Anterior cingulate cortex (tissue), 58 donors: ENCODE measurements around the gene PODXL2.
"Not testable (repeated sequence)": the region's sequence is repeated elsewhere in the genome, so short reads cannot be mapped to it uniquely, and the experiment has no call there.

ENCODE experiments used
- DNase-seq, 58 donors: peaks; one replicate each; lab custom pipeline; 2025; lab: John Stamatoyannopoulos, UW

Gene PODXL2

DNA sequence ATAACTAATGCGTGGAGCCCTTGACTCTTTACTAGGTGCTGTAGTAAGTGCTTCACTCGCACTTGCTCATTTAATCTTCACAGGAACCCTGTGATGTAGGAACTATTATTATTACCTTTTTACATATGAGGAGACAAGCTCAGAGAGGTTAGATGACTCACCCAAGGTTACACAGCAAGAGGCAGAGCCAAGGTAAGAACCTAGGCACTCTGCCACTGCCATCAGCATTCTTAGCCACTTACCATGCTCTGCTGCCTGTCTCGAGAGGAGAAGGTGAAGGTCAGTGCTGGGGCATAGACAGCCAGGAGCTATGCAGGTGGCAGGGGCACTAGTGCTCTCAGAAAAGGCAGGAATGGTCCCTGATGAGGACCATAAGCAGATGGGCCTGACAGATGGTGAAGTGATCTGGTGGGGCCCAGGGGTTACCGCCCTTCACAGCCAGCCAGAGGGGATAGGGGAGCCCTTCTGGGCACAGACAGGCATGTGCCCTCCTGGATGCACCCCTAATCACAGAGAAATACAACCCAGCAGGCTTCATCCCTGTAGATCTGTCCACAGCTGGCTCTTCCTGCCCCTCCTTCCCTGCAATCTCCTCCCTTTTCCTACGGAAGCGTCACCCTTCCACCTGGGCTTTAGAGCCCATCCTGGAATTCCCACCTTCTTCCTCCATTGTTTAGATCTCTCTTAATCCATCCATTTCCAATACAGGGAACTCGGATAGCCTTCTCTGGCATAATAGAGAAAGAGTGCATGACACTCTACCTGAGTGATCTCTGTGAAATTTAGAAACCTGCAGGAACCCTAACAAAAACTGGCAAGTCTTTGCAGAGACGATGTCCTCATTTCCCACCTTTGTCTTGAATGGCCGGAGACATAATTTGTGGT, 70.7 kb downstream of the PODXL2 start:
- no peak for DNase-seq

DNA sequence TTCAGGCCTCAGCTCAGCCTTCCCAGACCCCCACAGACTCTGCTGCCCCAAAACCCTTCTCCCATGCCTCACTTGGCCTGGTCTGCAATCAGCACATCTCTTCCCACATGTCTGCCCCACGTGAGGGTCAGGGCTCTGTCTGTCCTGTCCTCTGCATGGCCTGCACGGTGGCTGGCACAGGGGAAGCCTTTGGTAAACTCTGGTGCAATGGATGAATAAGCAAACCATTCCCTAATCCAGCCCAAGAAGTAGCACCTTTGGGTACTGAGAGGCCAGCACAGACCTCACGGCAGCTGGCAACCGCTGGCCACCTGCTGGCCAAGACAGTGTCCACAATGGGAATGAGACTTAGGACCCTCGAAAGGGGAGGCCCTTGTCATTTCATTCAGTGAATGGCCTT, 71.4 kb downstream of the PODXL2 start:
- DNase-seq = no peak

DNA sequence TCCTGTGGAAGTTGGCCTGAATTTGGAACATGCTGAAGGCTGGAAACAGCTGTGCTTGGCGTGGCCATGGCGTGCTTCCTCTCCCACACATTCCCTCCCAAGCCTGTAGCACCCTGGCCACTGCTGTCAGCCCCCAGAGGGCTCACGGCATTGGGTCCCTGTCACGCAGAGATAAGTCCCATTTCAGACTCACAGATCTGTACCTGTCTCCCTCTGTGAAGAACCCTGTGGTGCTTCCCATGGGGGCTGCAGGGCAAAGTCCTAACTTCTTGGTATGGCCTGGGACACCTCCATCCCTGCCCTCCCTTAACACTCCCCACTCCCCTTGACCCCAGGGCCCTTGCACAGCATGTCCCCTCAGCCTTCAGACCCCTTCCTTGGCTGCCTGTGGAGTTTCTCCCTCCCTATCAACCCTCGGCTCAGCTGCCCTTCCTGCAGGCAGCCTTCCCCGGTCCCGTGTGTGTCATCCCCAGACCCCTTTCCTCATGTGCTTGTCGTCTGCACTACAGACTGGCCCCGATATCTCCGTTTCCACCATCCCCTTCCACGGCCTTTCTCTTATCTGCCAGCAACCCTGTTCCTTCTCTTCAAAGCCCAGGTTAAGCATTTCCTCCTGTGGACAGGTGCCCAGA, 72.4 kb downstream of the PODXL2 start:
- DNase-seq = no peak

DNA sequence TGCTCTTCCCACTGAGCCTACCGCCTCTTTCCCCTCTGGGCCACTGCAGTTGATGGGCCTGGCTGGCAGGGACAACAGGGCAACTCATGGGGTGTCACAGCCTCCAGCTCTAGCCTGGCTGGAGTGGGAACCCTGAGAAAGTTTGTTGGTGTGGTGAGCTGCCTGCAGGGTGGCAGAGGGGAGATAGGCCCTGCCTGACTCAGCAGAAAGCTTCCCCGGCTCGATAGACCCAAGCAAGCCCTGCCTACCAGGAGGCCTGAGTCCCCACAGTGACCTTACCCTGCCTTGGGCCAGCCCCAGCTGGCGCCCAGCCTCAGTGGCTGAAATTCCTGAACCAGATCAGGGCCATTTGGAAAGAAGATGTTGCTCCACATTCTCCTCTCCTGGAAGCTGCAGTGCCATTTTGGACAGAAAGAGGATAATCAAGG, 73.2 kb downstream of the PODXL2 start:
- no peak for DNase-seq

DNA sequence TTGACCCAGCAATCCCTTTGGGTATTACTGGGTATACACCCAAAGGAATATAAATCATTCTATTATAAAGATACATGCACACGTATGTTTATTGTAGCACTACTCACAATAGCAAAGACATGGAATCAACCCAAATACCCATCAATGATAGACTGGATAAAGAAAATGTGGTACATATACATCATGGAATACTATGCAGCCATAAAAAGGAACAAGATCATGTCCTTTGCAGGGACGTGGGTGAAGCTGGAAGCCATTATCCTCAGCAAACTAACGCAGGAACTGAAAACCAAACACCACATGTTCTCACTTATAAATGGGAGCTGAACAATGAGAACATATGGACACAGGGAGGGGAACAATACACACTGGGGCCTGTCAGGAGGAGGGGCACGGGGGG, 75.9 kb downstream of the PODXL2 start:
- DNase-seq = not testable (repeated sequence)

DNA sequence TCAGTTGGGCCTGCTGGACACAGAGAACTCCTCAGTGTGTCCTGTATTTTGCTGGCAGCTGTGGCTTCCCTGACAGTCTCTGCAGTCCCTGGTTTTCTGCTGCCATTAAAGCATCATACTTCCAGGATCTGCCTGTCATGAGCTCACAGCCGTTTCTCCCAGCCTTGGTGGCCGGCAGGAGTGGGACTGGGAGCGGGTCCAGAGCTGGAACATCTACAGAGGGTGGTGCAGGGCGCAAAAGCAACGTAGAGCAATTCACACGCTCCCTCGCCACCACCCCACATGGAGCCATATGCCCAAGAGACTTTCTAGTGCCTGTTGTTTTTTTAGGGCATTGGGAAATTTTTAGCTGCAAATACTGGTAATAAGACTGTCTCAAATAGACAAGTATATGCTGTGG, 77.3 kb downstream of the PODXL2 start:
- DNase-seq = peak in 6 of 58 donors; percentile 27 to 44 (median 40)

DNA sequence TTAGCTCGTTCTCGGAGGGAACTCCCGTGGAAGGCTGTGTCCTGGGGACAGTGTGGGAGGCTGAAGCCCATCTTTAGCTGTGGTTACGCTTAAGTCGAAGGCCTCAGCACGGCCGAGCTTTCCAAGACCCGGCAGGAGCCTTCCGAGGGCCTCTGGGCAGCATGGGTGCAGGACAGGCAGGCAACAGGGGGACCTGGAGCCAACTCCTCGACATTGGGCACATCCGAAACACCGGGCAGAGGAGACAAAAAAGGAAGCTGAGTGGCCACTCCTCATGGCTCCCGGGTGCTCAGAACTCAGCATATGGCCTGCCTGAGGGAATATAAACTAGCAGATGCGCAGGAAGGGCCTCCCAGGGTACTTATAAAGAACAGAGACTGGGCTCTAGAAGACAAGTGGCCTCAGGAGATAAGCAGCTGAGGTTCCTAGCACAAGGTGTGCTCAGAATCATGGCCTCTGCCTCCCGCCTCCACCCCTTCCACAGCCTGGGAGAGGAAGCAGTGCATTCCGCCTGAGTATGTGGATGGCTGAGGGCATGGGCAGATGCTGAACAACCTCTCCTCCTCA, 77.9 kb downstream of the PODXL2 start:
- DNase-seq = no peak

DNA sequence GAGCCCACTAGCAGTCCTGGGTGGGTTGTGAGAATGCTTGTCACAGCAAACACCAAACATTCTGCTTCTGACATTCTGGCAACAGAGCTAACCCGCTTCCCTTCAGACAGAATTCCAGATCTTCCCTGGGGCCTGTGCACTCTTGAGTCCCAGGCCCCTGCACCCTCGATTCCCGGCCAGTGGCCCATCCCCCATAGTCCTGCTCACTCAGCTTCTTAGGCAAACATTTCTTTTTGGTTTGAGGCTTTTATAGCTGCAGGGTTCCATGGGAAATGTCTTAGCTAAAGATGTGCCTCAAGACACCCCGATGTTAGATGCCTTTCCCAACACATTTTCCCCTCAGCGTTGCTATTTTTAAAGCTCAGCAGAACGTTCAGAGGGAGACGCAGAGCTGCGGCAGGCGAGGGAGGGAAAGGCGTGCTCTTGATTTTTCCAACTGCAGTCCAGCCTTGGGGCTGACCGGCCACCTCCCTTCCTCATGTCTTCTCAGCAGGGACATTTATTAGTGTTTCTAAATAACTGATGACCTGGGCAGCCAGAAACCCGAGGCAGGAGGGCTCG, 78.9 kb downstream of the PODXL2 start:
- DNase-seq = peak in 4 of 58 donors; percentile 27 to 42 (median 33)

DNA sequence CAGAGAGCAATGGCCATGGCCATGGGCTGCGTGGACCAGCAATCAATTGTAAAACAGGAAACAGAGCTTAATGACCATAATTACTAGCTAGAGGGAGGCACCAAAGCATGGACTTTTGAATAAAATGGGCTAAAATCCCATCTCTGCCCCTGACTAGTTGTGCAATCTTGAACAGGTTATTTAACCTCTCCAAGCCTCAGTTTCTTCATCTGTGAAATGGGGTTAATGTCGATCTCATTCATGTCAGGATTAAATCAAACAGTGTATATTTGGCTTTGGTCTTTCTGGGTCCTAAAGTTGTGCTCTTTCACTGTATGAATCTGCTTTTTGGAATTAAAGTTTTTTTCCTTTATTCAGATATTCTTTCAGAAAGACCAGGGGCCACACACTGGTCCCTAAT, 79.9 kb downstream of the PODXL2 start:
- DNase-seq = no peak

DNA sequence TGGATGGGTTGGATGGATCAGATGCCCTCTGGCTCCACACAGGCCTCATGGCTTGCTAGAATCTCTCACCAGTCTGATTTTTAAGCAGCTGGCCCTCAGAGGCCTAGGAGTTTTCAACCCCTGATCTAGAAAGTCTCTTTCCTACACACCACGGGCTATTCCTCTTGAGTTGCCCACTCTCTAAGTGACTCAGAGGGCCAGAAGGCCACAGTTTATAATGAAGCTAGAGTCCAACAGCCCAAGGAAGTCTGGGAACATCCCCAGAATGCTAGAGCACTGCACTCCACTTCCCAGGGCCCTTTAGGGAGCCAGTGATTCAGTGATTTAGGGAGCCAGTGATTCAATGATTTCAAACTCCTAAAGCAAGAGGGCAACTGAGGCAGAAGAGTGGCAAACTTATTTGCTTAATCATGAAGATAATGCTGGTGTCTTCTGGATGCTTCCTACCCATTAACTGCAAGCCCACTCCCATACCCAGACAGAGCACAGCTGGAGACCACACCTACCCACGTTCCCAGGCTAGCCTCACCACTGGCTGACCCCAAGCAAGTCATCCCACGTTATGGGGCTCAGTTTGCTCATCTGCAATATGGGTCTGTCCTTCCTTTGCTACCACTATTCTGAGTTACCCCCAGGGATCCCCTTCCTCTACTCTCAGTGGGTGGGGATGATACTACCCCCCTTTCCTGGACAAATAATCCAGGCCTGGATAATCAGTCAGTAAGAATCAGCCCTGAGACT, 80.5 kb downstream of the PODXL2 start:
- DNase-seq = no peak

DNA sequence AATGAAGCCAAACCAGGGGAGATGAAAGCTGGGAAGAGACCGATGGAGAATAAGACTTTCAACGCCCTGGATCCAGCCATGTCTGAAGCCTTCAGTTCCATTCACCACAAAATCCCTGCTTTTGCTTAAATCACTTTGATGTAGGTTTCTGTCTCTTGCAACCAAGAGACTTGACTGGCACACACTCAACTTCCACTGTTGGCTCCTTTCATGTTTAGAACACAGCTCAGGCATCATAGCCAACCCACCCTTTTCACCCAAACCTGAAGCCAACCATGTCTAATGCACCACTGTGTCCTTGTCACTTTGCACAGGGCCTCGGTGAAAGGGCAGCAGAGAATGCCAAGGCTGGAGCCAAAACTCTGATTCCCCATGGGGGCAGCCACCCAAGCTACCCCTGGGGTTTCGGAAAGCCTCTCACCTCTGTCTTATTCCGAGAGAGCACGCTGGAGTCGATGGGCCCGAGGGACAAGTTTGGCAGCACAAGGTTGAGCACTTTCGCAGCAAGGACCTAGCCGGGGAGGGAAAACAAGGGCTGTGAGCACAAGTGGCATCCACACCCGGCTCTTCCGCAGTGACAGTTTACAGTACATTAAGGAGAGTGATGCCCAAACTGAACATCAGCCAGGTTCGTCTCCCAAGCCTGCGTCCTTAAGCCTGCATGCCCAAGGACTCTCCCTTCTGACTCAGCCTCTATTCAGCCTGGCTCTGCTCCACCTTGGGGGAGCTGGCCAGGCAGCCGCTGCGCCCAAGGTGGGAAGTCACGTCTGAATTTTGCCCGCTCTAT, 81.4 kb downstream of the PODXL2 start:
- DNase-seq = no peak

DNA sequence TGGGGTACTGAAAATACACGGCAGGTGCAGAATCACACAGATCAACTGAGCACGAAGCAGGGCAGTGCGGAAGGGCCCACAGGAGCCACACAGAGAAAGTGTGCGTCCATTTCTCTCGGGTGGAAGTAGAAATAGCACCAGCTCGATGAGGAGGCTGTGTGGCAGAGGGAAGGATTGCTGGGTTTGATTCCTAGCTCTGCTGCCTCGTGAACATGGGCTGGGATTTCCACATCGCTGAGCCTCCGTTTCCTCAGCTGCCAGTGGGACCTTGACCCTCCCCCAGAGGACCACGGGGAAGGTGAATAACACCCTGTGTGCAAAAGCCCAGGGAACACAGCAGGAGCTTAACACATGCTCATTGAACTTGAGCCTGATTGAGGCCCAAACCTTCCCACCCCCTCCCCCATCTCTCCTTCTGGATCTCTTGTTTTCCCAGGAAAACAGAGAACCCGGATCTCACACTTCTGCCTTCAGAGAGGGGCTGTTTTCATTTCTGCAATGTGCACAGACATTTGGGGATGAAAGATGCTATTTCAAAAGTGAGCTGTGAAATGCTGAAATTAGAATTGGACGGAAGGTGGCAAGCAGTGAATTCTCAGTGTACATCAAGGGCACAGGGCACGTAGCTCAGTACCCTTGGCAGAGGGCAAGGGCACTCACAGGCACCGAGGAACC, 82.2 kb downstream of the PODXL2 start:
- DNase-seq = no peak

DNA sequence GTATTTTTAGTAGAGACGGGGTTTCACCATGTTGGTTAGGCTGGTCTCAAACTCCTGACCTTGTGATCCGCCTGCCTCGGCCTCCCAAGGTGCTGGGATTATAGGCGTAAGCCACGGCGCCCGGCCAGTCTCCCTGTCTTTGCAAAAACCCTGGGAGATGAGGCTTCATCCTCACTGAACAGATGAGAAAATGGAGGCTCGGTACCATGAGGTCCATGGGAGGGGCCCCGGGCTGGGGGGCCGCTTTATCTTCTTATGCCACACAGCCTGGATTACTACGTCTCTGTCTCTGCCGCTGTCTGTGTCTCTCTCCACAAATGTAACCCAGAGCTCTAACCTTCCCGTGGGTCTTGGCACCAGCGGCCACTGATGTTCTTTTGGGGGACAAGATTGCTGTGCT, 82.9 kb downstream of the PODXL2 start:
- DNase-seq = no peak

DNA sequence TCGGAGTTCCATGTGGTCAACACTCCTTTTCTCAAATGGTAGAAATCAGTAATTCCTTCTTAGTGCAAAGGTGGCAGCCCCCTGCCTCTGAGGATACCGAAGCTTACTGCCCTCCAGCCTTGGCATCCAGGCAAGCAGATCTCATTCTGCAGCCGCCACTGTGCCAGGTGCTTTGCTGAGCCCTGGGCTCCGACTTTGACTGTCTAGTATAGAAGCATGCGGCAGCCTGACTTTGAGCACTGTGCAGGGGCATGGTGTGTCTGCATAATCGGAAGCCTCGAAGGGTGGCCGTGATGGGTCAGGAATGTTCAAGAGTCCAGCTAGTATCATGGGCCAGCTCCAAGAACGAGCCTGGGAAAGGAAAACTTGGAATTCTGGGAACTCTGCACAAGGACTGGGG, 83.5 kb downstream of the PODXL2 start:
- no peak for DNase-seq

DNA sequence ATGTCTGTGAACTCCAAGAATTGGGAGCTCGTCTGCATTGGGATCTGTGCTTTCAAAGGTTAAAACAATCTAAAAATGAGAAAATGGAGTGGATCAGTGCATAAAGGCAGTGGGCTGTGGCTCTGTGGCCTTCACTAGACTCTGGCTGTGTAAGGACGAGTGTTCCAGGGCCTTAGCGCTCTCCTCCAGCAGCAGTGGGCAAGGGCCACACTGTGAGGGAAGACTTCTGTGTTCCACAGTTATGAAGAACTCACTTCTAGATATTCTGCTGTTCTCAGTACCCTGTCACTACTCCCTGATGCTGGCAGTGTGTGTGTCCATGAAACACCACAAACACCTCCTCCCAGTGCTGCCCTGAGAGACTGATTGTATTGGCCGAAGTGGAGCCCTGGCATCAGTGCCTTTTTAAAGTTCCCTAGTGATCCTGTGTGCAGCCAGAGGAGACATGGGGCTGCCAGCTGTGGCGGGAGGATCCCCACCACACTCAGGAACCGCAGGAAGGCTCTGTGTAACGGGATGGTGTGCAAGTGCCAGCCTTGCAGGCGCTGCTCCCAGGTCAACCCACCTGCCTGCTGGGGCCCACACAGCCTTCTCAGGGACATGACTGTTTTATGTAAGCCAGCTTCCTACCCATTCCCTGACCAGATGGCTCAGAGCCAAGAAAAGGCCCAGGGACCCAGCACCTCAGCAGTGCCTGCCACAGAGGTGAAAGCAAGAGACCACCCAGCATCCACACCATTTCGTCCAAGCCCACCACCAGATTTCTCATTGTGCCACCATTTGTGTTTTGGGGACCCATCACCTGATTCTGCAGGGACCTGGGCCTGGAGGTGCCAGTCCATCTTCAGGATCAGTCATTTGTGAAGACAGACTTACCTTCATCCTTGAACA, 84.1 kb downstream of the PODXL2 start:
- no peak for DNase-seq

DNA sequence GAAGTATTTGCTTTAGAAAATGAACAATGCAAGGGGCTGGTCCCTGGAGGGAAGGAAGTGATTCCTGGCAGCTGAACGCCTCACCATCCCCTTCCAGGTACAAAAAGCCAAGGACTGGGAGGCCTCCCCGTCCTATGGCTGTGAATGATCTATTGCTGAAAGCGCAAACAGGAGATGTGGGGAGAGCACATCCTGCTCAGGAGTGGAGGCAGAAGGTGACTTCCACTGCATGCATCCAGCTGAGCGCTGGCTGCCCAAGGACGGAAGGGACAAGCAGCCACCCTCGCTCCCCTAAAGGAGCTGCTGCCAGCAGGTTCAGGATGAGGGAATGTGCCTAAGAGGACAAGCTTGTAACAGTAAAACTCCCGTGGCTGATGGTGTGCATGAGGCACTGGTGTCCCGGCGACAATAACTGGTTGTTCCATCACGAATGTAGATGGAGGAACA, 85.2 kb downstream of the PODXL2 start:
- no peak for DNase-seq

DNA sequence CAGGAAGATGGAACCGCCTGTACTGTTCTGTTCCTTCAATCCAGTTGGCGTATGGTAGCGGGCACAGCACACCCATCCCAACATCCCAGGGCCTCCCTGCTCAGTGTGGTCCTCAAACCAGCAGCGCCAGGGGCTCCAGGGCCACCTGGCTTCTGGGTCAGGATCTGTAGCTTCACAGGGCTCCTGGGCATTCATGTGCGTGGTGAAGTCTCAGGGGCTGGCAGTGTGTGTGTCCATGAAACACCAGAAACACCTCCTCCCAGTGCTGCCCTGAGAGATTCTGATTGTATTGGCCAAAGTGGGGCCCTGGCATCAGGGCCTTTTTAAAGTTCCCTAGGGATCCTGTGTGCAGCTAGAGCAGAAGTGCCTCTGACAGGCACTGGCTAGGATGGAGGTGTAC, 85.9 kb downstream of the PODXL2 start:
- no peak for DNase-seq

DNA sequence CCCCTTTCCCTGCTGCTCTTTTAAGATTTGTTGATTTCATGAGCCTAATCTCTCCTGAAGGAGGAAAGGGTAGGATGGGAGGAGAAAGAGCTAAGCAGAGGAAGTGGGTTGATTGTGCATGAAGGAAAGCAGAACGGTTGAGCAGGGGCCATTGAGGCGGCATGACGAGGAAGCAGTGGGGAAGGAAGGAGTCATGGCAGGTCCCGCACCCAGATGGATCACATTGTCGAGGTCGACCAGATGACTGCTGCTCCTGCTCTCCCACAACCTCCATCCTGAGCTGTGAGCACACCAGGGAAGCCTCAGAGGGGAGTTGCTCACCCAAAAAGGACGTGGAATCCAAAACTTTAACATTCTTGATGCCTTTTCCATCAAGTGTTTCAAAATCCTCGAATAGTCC, 86.5 kb downstream of the PODXL2 start:
- no peak for DNase-seq
